Measurements from ENCODE around the gene VAPB. TPM values are rescaled to one million over a fixed set of nuclear protein-coding genes. Genes with fewer than 3 reads are reported as not detected.

VAPB gene
- total RNA-seq, 1 donor from 2014 or later = 61.5 TPM

DNA sequence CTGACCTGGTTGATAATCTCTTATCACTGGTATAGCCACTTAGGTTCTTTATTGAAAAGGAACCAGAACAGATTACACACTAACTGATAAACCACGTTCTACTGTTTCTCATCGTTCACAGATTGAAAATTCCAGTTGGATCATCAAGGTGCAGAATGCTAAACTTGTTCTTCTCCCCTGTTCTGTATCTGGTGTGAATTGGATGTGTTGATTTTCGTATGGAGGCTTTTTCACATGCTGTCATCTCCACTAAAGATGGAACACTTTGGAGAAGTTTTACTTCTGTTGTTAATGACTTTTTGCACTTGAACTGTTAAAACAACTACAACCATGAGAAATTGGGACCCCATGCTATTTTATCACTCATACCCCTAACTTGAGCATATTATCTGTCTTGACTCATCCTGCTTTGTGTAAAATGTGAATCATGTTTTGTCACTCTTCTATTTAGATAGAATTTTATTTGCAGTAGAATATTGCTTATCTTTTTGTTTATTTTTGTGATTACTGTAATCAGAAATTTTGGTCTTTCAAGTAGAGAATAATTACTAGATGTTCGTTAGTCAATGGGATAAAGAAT, 17.5 kb downstream of the VAPB start:
- peaks cover 92% of the 10 kb centered on the region for H4K20me1 ChIP-seq (ENCODE audit: insufficient read depth, low read length)
- DNase-seq (ENCODE audit: low read depth) = peak; percentile 24
- Mint-ChIP-seq H3K27me3 (ENCODE audit: low read depth, unreplicated experiment) (no peaks in the 10 kb centered on the region), H3K27ac (ENCODE audit: unreplicated experiment) (no peak overlapping the region), H3K4me3 (ENCODE audit: unreplicated experiment) (no peak overlapping the region), H3K9me3 (ENCODE audit: unreplicated experiment) (no peaks in the 10 kb centered on the region), H3K4me1 (ENCODE audit: low read depth, unreplicated experiment) (peaks cover 25% of the 10 kb centered on the region), H3K36me3 (ENCODE audit: low read depth, unreplicated experiment) (no peaks in the 10 kb centered on the region)
- no peak overlapping the region for H3K4me3 ChIP-seq (ENCODE audit: insufficient read depth, low read depth, low read length)
- H3K4me2 ChIP-seq (ENCODE audit: low read length) = peak overlapping the region; percentile 19
- H3K4me1 ChIP-seq (ENCODE audit: insufficient read depth, low read length) = peaks cover 18% of the 10 kb centered on the region
- no peak overlapping the region for H3K9ac ChIP-seq (ENCODE audit: low read length)
- FAIRE-seq = no peak
- H3K9me3 ChIP-seq (ENCODE audit: insufficient read depth, low read depth, low read length) = no peaks in the 10 kb centered on the region
- H3K27me3 ChIP-seq (ENCODE audit: insufficient read depth, low read length) = no peaks in the 10 kb centered on the region
- TF ChIP-seq, protein P1, sequence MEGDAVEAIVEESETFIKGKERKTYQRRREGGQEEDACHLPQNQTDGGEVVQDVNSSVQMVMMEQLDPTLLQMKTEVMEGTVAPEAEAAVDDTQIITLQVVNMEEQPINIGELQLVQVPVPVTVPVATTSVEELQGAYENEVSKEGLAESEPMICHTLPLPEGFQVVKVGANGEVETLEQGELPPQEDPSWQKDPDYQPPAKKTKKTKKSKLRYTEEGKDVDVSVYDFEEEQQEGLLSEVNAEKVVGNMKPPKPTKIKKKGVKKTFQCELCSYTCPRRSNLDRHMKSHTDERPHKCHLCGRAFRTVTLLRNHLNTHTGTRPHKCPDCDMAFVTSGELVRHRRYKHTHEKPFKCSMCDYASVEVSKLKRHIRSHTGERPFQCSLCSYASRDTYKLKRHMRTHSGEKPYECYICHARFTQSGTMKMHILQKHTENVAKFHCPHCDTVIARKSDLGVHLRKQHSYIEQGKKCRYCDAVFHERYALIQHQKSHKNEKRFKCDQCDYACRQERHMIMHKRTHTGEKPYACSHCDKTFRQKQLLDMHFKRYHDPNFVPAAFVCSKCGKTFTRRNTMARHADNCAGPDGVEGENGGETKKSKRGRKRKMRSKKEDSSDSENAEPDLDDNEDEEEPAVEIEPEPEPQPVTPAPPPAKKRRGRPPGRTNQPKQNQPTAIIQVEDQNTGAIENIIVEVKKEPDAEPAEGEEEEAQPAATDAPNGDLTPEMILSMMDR (IDR thresholded peaks at IDR 0.05; ENCODE audit: insufficient read depth, low read depth, low read length) = no peak
- no peak for TF ChIP-seq EZH2 (IDR thresholded peaks at IDR 0.05; ENCODE audit: insufficient read depth, low read length)
- H2AFZ ChIP-seq (ENCODE audit: low read depth, low read length) = no peak overlapping the region
- H3K36me3 ChIP-seq (ENCODE audit: insufficient read depth, low read length) = no peaks in the 10 kb centered on the region
- H3K27ac ChIP-seq (ENCODE audit: low read depth, low read length) = peak overlapping the region; percentile 18
- peaks cover 99% of the 10 kb centered on the region for H3K79me2 ChIP-seq (ENCODE audit: insufficient read depth, low read length)

DNA sequence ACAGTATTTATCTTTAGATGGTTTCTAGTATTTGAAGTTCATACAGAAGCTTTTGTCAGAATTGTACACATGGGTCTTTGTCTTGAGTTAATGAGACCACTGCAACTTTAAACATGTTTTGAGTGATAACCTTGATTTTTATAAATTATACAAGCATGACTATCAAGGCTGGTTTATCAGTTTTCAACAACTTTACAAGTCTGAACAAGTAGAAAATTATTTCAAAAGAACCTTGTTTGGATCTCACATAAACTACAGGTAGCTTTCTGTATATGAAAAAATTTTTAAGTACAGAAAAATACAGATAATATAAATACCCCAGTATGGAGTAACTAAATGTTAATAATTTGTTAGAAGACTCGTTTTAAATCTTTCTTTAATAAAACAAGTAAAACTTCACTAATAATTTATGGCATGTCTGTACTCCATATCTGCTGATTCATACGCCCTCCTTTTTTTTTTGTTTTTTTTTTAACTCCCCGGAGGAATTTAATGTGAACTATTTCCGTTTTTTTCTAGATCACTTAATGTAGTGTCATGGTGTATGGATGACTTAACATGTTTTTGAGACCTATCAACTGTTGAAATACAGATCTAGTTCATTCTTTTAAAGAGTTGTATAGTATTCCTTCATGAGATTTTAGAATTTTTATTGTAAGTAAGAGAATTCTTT, 18.3 kb downstream of the VAPB start:
- Mint-ChIP-seq H3K4me1 (ENCODE audit: low read depth, unreplicated experiment) (peaks cover 25% of the 10 kb centered on the region), H3K9me3 (ENCODE audit: unreplicated experiment) (no peaks in the 10 kb centered on the region), H3K4me3 (ENCODE audit: unreplicated experiment) (no peak overlapping the region), H3K27me3 (ENCODE audit: low read depth, unreplicated experiment) (no peaks in the 10 kb centered on the region), H3K36me3 (ENCODE audit: low read depth, unreplicated experiment) (no peaks in the 10 kb centered on the region), H3K27ac (ENCODE audit: unreplicated experiment) (no peak overlapping the region)
- no peaks in the 10 kb centered on the region for H3K9me3 ChIP-seq (ENCODE audit: insufficient read depth, low read depth, low read length)
- FAIRE-seq = no peak
- no peak overlapping the region for H2AFZ ChIP-seq (ENCODE audit: low read depth, low read length)
- TF ChIP-seq, protein P1 (IDR thresholded peaks at IDR 0.05; ENCODE audit: insufficient read depth, low read depth, low read length) = no peak
- TF ChIP-seq EZH2 (IDR thresholded peaks at IDR 0.05; ENCODE audit: insufficient read depth, low read length) = no peak
- no peaks in the 10 kb centered on the region for H3K27me3 ChIP-seq (ENCODE audit: insufficient read depth, low read length)
- peak overlapping the region; percentile 19 for H3K4me2 ChIP-seq (ENCODE audit: low read length)
- DNase-seq (ENCODE audit: low read depth) = peak; percentile 30
- H3K36me3 ChIP-seq (ENCODE audit: insufficient read depth, low read length) = no peaks in the 10 kb centered on the region
- no peak overlapping the region for H3K4me3 ChIP-seq (ENCODE audit: insufficient read depth, low read depth, low read length)
- H3K27ac ChIP-seq (ENCODE audit: low read depth, low read length) = peak overlapping the region; percentile 18
- peaks cover 91% of the 10 kb centered on the region for H4K20me1 ChIP-seq (ENCODE audit: insufficient read depth, low read length)
- no peak overlapping the region for H3K9ac ChIP-seq (ENCODE audit: low read length)
- H3K4me1 ChIP-seq (ENCODE audit: insufficient read depth, low read length) = peaks cover 18% of the 10 kb centered on the region
- H3K79me2 ChIP-seq (ENCODE audit: insufficient read depth, low read length) = peaks cover 99% of the 10 kb centered on the region
